SJSA1 (cell line): ENCODE data around the gene UGT1A8. TPM values are rescaled to one million over a fixed set of nuclear protein-coding genes. Genes with fewer than 3 reads are reported as not detected.
A peak's percentile ranks its signal among the peaks of the same experiment; 100 is the strongest.

ENCODE experiments used
- DNase-seq, 2 experiments: peaks; one replicate each; pipeline ENCODE4 v3.0.0-alpha.2; 2015 to 2020; ENCODE audit warnings: low spot score in 2 of 2, low read depth in 1 of 2
- H3K27ac ChIP-seq: fragments of 250-450 bp; sonication (Bioruptor Pico); 2 replicates; pipeline ENCODE4 v1.5.1; 2020; ENCODE audit warnings: mild to moderate bottlenecking, moderate library complexity
- H3K27me3 ChIP-seq: fragments of 250-450 bp; sonication (Bioruptor Pico); replicated peaks from 2 replicates; pipeline ENCODE4 v1.5.1; 2020; ENCODE audit warnings: mild to moderate bottlenecking, moderate library complexity
- H3K36me3 ChIP-seq: fragments of 250-450 bp; sonication (Bioruptor Pico); 2 replicates; pipeline ENCODE4 v1.5.1; 2020; ENCODE audit warnings: mild to moderate bottlenecking
- H3K4me1 ChIP-seq: fragments of 250-450 bp; sonication (Bioruptor Pico); replicated peaks from 2 replicates; pipeline ENCODE4 v1.6.1; 2021; ENCODE audit warnings: mild to moderate bottlenecking
- H3K4me3 ChIP-seq: fragments of 250-450 bp; sonication (Bioruptor Pico); 2 replicates; pipeline ENCODE4 v1.5.1; 2020; ENCODE audit warnings: mild to moderate bottlenecking
- H3K9me3 ChIP-seq: fragments of 250-450 bp; sonication (Bioruptor Pico); replicated peaks from 2 replicates; pipeline ENCODE4 v1.5.1; 2020; ENCODE audit warnings: mild to moderate bottlenecking
- total RNA-seq: library from RNA; depleted of rRNA; stranded (reverse); fragments of >200 nt; shearing (Covaris generic); gene quantifications from 2 replicates; pipeline ENCODE4 v1.2.3, GENCODE V29; 2014

UGT1A8 gene
- total RNA-seq, 1 experiment from 2014 or later = not detected

- Histone ChIP-seq H3K4me1 (no peaks in the 10 kb centered on the region), H3K27ac (no peak overlapping the region), H3K4me3 (no peak overlapping the region), H3K9me3 (0 out of 2 replicates have a peak, but pooled peaks cover 3% of the 10 kb centered on the region), H3K27me3 (peaks cover 5% of the 10 kb centered on the region; the same call in 1 of the 2 replicates), H3K36me3 (no peaks in the 10 kb centered on the region)
- no peak for DNase-seq
These were observed 163.3 kb downstream of the UGT1A8 start for GRCh38 chr2:233780771-233781170.

GRCh38 chr2:233789554-233789953 is 172.1 kb downstream of the UGT1A8 start:
- peak in 1 of 2 experiments; percentile 31 for DNase-seq

GRCh38 chr2:233791151-233791882 is 173.9 kb downstream of the UGT1A8 start:
- H3K4me1 ChIP-seq = no peaks in the 10 kb centered on the region
- DNase-seq = peak in 1 of 2 experiments; percentile 29
- H3K9me3 ChIP-seq = no peaks in the 10 kb centered on the region
- no peak overlapping the region for H3K27ac ChIP-seq
- no peak overlapping the region for H3K4me3 ChIP-seq
- H3K36me3 ChIP-seq = no peaks in the 10 kb centered on the region
- H3K27me3 ChIP-seq = no peaks in the 10 kb centered on the region

More at GRCh38 chr2:233789554-233789953, 172.1 kb downstream of the UGT1A8 start:
- H3K4me1 ChIP-seq = no peaks in the 10 kb centered on the region
- no peaks in the 10 kb centered on the region for H3K9me3 ChIP-seq
- H3K27ac ChIP-seq = no peak overlapping the region
- no peaks in the 10 kb centered on the region for H3K27me3 ChIP-seq
- H3K36me3 ChIP-seq = no peaks in the 10 kb centered on the region
- H3K4me3 ChIP-seq = no peak overlapping the region

- Histone ChIP-seq H3K27me3 (no peaks in the 10 kb centered on the region), H3K4me3 (no peak overlapping the region), H3K4me1 (no peaks in the 10 kb centered on the region), H3K9me3 (no peaks in the 10 kb centered on the region), H3K27ac (no peak overlapping the region), H3K36me3 (no peaks in the 10 kb centered on the region)
- DNase-seq = no peak
These were observed 174.5 kb downstream of the UGT1A8 start for GRCh38 chr2:233791883-233792329.

GRCh38 chr2:233792720-233793119 is 175.3 kb downstream of the UGT1A8 start:
- H3K9me3 ChIP-seq = no peaks in the 10 kb centered on the region
- H3K27me3 ChIP-seq = no peaks in the 10 kb centered on the region
- DNase-seq = no peak
- no peaks in the 10 kb centered on the region for H3K36me3 ChIP-seq
- H3K4me1 ChIP-seq = no peaks in the 10 kb centered on the region
- H3K27ac ChIP-seq = no peak overlapping the region
- H3K4me3 ChIP-seq = no peak overlapping the region

- H3K27ac ChIP-seq = no peak overlapping the region
- peak in 1 of 2 experiments; percentile 28 for DNase-seq
These were observed 176.2 kb downstream of the UGT1A8 start for GRCh38 chr2:233793465-233794127.

GRCh38 chr2:233794128-233794658 is 176.8 kb downstream of the UGT1A8 start:
- Histone ChIP-seq H3K27me3 (no peaks in the 10 kb centered on the region), H3K27ac (no peak overlapping the region), H3K9me3 (no peaks in the 10 kb centered on the region), H3K4me3 (no peak overlapping the region), H3K36me3 (no peaks in the 10 kb centered on the region), H3K4me1 (no peaks in the 10 kb centered on the region)
- DNase-seq = peak in 1 of 2 experiments; percentile 28

More at GRCh38 chr2:233793465-233794127, 176.2 kb downstream of the UGT1A8 start:
- Histone ChIP-seq H3K36me3 (no peaks in the 10 kb centered on the region), H3K27me3 (no peaks in the 10 kb centered on the region), H3K4me1 (no peaks in the 10 kb centered on the region), H3K9me3 (no peaks in the 10 kb centered on the region), H3K4me3 (no peak overlapping the region)

GRCh38 chr2:233795735-233796171 is 178.3 kb downstream of the UGT1A8 start:
- Histone ChIP-seq H3K9me3 (no peaks in the 10 kb centered on the region), H3K4me1 (no peaks in the 10 kb centered on the region)

GRCh38 chr2:233796254-233796653 is 178.8 kb downstream of the UGT1A8 start:
- Histone ChIP-seq H3K4me3 (no peak overlapping the region), H3K9me3 (no peaks in the 10 kb centered on the region), H3K4me1 (no peaks in the 10 kb centered on the region), H3K36me3 (no peaks in the 10 kb centered on the region), H3K27ac (no peak overlapping the region), H3K27me3 (no peaks in the 10 kb centered on the region)
- DNase-seq = no peak

More at GRCh38 chr2:233795735-233796171, 178.3 kb downstream of the UGT1A8 start:
- no peak overlapping the region for H3K4me3 ChIP-seq
- no peak overlapping the region for H3K27ac ChIP-seq
- DNase-seq = peak in 1 of 2 experiments; percentile 30
- no peaks in the 10 kb centered on the region for H3K36me3 ChIP-seq
- H3K27me3 ChIP-seq = no peaks in the 10 kb centered on the region

GRCh38 chr2:233798335-233799086 is 181.1 kb downstream of the UGT1A8 start:
- H3K36me3 ChIP-seq = no peaks in the 10 kb centered on the region
- H3K27me3 ChIP-seq = no peaks in the 10 kb centered on the region
- DNase-seq = peak in 1 of 2 experiments; percentile 33
- H3K4me3 ChIP-seq = no peak overlapping the region
- H3K27ac ChIP-seq = no peak overlapping the region
- no peaks in the 10 kb centered on the region for H3K4me1 ChIP-seq
- H3K9me3 ChIP-seq = no peaks in the 10 kb centered on the region

- DNase-seq = peak in 1 of 2 experiments; percentile 32
- Histone ChIP-seq H3K4me3 (no peak overlapping the region), H3K9me3 (no peaks in the 10 kb centered on the region), H3K27me3 (no peaks in the 10 kb centered on the region), H3K36me3 (no peaks in the 10 kb centered on the region), H3K4me1 (no peaks in the 10 kb centered on the region), H3K27ac (no peak overlapping the region)
These were observed 181.7 kb downstream of the UGT1A8 start for GRCh38 chr2:233799087-233799665.

- Histone ChIP-seq H3K4me1 (no peaks in the 10 kb centered on the region), H3K27ac (no peak overlapping the region), H3K27me3 (no peaks in the 10 kb centered on the region), H3K4me3 (no peak overlapping the region), H3K9me3 (no peaks in the 10 kb centered on the region), H3K36me3 (no peaks in the 10 kb centered on the region)
- DNase-seq = no peak
These were observed 182.3 kb downstream of the UGT1A8 start for GRCh38 chr2:233799716-233800115.

- Histone ChIP-seq H3K4me3 (no peak overlapping the region), H3K27ac (no peak overlapping the region), H3K27me3 (no peaks in the 10 kb centered on the region), H3K9me3 (no peaks in the 10 kb centered on the region), H3K4me1 (no peaks in the 10 kb centered on the region), H3K36me3 (no peaks in the 10 kb centered on the region)
- peak in 1 of 2 experiments; percentile 24 for DNase-seq
These were observed 182.8 kb downstream of the UGT1A8 start for GRCh38 chr2:233800208-233800607.
